Left lobe of liver (tissue), 2 donors: ENCODE measurements around the gene BMP8A. TPM values are rescaled to one million over a fixed set of nuclear protein-coding genes. Genes with fewer than 3 reads are reported as not detected.
"Not testable (repeated sequence)": the region's sequence is repeated elsewhere in the genome, so short reads cannot be mapped to it uniquely, and the experiment has no call there.

ENCODE experiments used
- ATAC-seq: fragments of 200-7000 bp; cut with Tn5 transposase; one replicate; pipeline ENCODE4 v1.9.1; 2020; ENCODE audit warnings: mild to moderate bottlenecking, moderate library complexity
- DNase-seq: peaks from one replicate; pipeline ENCODE4 v3.0.0-alpha.2; 2020; ENCODE audit warnings: low spot score
- total RNA-seq: library from RNA; stranded (reverse); gene quantifications from one replicate; pipeline ENCODE4 v1.2.1, GENCODE V29; 2021
- donor health status: DM: no; HTN: no; CAD: no; lungs with moderate emphysema.
- donor health status: DM: no; HTN: yes; CAD: no.

BMP8A gene
- total RNA-seq, 1 donor from 2014 or later = not detected

DNA sequence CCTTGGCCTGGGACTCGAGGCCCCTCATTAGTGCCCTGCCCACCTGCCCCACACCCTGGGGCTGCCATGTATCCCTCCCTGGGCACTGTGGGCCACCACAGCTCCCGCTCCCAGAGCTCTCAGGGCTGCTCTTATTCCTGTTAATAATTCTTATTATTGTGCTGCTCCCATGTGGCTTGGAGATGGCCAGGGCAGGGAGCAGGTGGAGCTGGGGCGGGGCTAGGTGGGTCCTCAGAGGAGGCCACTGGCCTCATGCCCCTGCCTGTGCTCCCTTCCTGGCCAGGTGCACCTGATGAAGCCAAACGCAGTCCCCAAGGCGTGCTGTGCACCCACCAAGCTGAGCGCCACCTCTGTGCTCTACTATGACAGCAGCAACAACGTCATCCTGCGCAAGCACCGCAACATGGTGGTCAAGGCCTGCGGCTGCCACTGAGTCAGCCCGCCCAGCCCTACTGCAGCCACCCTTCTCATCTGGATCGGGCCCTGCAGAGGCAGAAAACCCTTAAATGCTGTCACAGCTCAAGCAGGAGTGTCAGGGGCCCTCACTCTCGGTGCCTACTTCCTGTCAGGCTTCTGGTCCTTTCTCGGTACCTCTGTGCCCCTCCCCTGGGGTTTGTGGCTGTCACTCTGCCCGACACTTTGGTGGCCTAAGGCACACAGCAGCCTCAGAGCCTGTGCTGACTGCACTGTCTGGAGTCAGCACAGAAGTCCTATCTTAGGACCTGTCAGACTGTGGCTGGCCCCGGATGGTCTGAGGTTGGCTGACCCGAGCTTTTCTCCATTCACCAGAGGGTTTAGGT is 34.1 kb downstream of the BMP8A start:
- no peak for ATAC-seq
- no peak for DNase-seq

- DNase-seq = no peak
- ATAC-seq = no peak
Observed at GRCh38 chr1:39526466-39527189, 35.2 kb downstream of the BMP8A start.

- not testable (repeated sequence) for ATAC-seq, DNase-seq
Observed at GRCh38 chr1:39527190-39527579, 35.7 kb downstream of the BMP8A start.

- ATAC-seq (no peak), DNase-seq (no peak)
Observed at GRCh38 chr1:39528082-39528481, 36.6 kb downstream of the BMP8A start.

GRCh38 chr1:39529901-39530535 is 38.6 kb downstream of the BMP8A start:
- DNase-seq (no peak), ATAC-seq (peak; percentile 56)

DNA sequence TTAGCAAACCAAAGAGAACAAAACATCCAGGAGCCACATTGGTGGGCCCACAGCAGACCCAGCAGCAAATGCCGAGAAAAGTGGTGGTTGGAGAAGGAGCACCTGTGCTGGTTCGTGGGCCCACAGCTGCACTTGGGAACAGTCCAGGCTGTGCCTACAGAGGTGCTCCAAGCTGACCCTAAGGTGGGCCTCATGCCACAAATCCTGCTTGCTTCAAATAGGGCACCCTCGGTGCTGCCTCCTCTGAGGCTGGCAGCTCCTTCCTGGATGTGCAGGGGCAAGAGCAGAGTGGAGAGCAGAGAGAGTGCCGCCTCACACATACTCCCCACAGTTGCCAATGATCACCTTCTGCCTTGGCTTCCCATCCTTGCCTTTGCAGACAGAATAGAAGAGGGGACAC is 40.1 kb downstream of the BMP8A start:
- DNase-seq (no peak), ATAC-seq (no peak)

- ATAC-seq = no peak
- no peak for DNase-seq
Observed at GRCh38 chr1:39533442-39533841, 42.0 kb downstream of the BMP8A start.

DNA sequence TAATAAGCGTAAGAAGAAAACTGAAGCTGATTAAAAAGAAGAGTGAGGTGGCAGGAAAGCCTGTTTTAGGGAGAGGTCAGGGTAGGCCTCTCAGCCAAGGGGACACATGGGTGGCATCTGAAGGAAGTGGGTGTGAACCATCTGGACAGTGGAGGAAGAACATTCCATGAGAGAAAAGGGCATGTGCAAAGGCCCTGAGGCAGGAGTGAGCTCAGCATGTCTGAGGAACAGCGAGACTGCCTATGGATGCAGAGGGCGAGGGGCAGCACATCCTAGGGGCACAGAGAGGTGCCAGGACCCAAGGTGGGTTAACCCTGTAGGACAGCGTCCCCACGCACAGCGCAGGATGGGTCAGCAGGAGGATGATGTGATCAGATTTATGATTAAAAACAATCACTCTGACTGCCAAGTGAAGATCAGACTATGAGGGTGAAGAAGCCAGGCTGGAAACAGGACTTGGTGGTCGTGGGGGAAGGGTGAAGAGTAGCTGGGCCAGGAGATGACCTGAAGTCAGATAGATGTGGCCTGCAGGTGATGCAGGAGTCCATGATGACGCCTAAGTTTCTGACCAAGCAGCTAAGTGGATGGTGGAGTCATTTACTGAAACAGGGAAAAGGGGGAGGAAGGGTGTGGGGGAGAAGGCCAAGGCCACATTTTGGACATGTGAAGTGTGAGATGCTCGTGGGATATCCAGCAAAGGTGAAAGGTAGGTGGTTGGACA is 47.3 kb downstream of the BMP8A start:
- DNase-seq = no peak
- ATAC-seq = no peak

GRCh38 chr1:39539252-39539790 is 47.9 kb downstream of the BMP8A start:
- ATAC-seq (peak; percentile 95), DNase-seq (peak; percentile 66)

- no peak for DNase-seq
- peak; percentile 47 for ATAC-seq
Observed at GRCh38 chr1:39540504-39541031, 49.1 kb downstream of the BMP8A start.

GRCh38 chr1:39542924-39543323 is 51.5 kb downstream of the BMP8A start:
- no peak for DNase-seq
- no peak for ATAC-seq

GRCh38 chr1:39544327-39544726 is 52.9 kb downstream of the BMP8A start:
- DNase-seq = no peak
- ATAC-seq = no peak

DNA sequence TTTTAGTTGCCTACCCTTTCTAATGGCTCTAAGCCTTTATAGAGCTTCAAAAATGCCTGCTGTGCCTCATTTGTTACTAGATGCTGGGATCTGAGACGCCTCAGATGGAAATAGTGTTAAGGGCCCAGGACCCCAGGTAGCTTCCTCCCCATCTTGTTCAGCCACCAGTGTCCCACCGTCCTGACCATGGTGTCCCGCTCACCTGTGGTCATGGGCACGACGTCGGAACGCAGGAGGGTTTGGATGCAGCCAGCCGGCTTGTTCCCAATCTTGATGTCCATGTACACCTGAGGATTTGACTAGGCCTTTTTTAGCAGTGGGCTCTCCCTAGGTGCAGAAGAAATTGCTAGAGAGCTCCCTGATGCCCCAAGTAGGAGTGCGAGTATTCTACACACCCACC is 54.1 kb downstream of the BMP8A start:
- ATAC-seq (no peak), DNase-seq (no peak)

DNA sequence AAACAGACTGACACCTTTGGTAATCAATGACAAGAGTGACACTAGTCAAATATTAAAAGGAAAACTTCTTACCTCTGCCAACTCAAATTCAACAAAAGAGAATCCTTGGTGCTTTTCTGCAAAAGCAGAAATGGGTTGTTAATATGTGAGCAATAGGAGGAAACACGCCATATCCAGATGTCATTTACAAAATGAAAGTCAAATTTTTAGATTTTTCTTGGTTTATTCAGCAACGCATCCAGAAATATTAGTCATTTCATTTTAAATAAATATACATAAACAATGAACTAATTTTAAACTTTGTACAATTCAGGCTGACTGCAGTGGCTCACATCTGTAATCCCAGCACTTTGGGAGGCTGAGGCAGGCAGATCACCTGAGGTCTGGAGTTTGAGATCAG is 62.8 kb downstream of the BMP8A start:
- ATAC-seq (peak; percentile 28), DNase-seq (no peak)

- DNase-seq = no peak
Observed at GRCh38 chr1:39561279-39561678, 69.8 kb downstream of the BMP8A start.

DNA sequence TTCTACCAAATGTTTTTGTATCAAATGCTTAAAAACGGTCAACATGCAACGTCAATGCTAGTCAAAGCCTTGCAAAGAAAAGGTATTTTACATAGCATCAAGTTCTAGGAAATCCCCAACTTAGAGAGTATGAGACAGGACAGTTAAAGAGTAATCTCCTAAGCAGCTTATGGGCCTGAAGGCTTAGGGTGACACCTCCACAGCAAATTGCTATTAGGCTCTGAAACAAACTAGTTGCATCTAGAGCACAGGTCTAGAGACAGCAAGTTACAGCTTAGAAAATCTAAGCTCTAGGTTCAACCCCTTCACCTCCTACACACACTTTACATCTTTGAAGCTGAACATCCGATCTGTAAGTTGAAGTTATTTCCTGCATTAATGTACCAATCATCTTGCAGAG is 71.5 kb downstream of the BMP8A start:
- ATAC-seq (no peak), DNase-seq (no peak)

More at GRCh38 chr1:39561279-39561678, 69.8 kb downstream of the BMP8A start:
- no peak for ATAC-seq

DNA sequence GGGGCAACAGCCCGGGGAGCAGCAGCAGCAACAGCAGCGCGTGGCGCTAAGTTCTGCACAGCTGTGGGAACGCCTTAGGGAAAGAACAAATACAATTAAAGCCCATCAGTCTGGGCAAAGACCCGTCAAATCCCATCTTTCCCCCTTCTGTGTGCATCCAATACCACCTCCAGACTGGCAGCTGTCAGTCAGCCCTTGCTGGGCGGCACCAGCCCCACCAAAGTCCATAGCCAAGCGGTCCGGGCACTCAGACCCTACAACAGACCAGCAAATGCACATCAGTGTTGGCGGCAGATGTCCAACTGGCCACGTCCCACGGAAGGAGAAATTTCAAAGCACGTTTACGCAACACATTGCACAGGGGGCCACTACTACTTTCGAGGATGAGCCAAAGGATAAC is 72.2 kb downstream of the BMP8A start:
- ATAC-seq (no peak), DNase-seq (no peak)

GRCh38 chr1:39564340-39564739 is 72.9 kb downstream of the BMP8A start:
- ATAC-seq = no peak

GRCh38 chr1:39564941-39565340 is 73.5 kb downstream of the BMP8A start:
- ATAC-seq = no peak
- no peak for DNase-seq

More at GRCh38 chr1:39564340-39564739, 72.9 kb downstream of the BMP8A start:
- DNase-seq = no peak

DNA sequence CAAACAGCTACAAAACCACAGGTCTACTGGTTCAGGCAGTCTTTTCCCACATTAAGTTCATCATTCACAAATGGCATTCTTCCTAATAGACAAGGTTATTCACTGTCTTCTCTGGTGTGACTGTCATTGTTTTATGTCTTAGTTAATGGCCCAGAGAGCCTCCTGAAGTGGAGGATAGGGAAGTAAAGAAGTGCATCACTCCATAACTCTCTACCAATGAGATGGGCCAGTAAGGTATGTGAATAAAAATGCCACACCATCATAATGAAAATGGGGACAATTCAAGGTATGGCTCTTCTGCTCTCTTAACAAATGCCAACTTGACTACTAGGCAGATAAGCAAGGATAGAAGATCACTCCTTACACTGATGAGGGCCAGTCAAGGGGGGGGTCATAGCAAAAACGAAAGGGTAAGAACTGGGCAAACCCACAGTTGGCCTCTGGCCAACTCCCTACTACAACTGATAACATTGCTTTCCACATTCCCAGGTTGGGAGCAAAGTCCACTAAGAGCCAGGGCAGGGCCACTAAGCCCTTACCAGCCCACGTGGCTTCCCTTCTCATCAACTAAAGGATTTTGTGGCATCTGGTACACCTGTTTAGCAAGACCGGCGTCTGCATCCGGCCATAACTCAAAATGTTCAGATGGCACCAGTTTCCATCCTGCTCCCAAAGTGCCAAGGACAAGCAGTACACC is 75.2 kb downstream of the BMP8A start:
- ATAC-seq (peak; percentile 83), DNase-seq (peak; percentile 82)
